ENCODE results near the gene RPL36AL. TPM values are rescaled to one million over a fixed set of nuclear protein-coding genes. Genes with fewer than 3 reads are reported as not detected.
"Not testable (repeated sequence)": the region's sequence is repeated elsewhere in the genome, so short reads cannot be mapped to it uniquely, and the experiment has no call there.

RPL36AL gene
- total RNA-seq: 171 and 187 TPM in 2 replicates
- long read RNA-seq, transcript RPL36AL-201 (2 exons, 746 nt): major isoform, 62 of 63 reads
- long read RNA-seq, partial matches to known transcripts: 1 of 63 reads
- long read RNA-seq, other reads (novel, unspliced or antisense): 0 of 63 reads

- H3K9me3 Mint-ChIP-seq (ENCODE audit: unreplicated experiment): no peaks in the 10 kb centered on the region
- H3K4me3 Mint-ChIP-seq (ENCODE audit: unreplicated experiment): peak within 1 kb of the TSS; percentile 98
- peak; percentile 99 for DNase-seq (ENCODE audit: extremely low spot score, unreplicated experiment)
- H3K27me3 Mint-ChIP-seq (ENCODE audit: unreplicated experiment): no peaks in the 10 kb centered on the region
- peaks cover 51% of the 10 kb centered on the region for H3K4me1 Mint-ChIP-seq (ENCODE audit: unreplicated experiment)
- H3K27ac Mint-ChIP-seq (ENCODE audit: unreplicated experiment): peak within 1 kb of the TSS; percentile 98
- H3K36me3 Mint-ChIP-seq (ENCODE audit: unreplicated experiment): peaks cover 20% of the 10 kb centered on the region
- peak; percentile 51 for TF ChIP-seq CTCF (IDR thresholded peaks at IDR 0.05)
Measured at GRCh38 chr14:49620182-49621113, at the start of gene RPL36AL, which contains the start of gene MGAT2. TSS of gene RPL36AL (minus strand) at chr14:49620626. CDS start at chr14:49619104, 1,522 bp downstream. TSS of gene MGAT2 (plus strand) at chr14:49620799. CDS start at chr14:49621269, 470 bp downstream.

GRCh38 chr14:49659526-49660455, 39.4 kb upstream of the RPL36AL start:
- TF ChIP-seq CTCF (IDR thresholded peaks at IDR 0.05): no peak
- no peaks in the 10 kb centered on the region for H3K27me3 Mint-ChIP-seq (ENCODE audit: unreplicated experiment)
- H3K4me1 Mint-ChIP-seq (ENCODE audit: unreplicated experiment): peaks cover 2% of the 10 kb centered on the region
- H3K27ac Mint-ChIP-seq (ENCODE audit: unreplicated experiment): no peak overlapping the region
- no peaks in the 10 kb centered on the region for H3K9me3 Mint-ChIP-seq (ENCODE audit: unreplicated experiment)
- no peak overlapping the region for H3K4me3 Mint-ChIP-seq (ENCODE audit: unreplicated experiment)
- DNase-seq (ENCODE audit: extremely low spot score, unreplicated experiment): no peak
- H3K36me3 Mint-ChIP-seq (ENCODE audit: unreplicated experiment): peaks cover 2% of the 10 kb centered on the region

GRCh38 chr14:49657500-49657899, 37.1 kb upstream of the RPL36AL start:
- not testable (repeated sequence) for H3K27me3 Mint-ChIP-seq (ENCODE audit: unreplicated experiment); H3K4me1 Mint-ChIP-seq (ENCODE audit: unreplicated experiment); H3K9me3 Mint-ChIP-seq (ENCODE audit: unreplicated experiment); H3K36me3 Mint-ChIP-seq (ENCODE audit: unreplicated experiment); H3K4me3 Mint-ChIP-seq (ENCODE audit: unreplicated experiment); H3K27ac Mint-ChIP-seq (ENCODE audit: unreplicated experiment); DNase-seq (ENCODE audit: extremely low spot score, unreplicated experiment)

- no peaks in the 10 kb centered on the region for H3K9me3 Mint-ChIP-seq (ENCODE audit: unreplicated experiment)
- no peak for TF ChIP-seq CTCF (IDR thresholded peaks at IDR 0.05)
- H3K27me3 Mint-ChIP-seq (ENCODE audit: unreplicated experiment): no peaks in the 10 kb centered on the region
- H3K4me1 Mint-ChIP-seq (ENCODE audit: unreplicated experiment): peaks cover 2% of the 10 kb centered on the region
- peaks cover 4% of the 10 kb centered on the region for H3K36me3 Mint-ChIP-seq (ENCODE audit: unreplicated experiment)
- H3K27ac Mint-ChIP-seq (ENCODE audit: unreplicated experiment): no peak overlapping the region
- no peak for DNase-seq (ENCODE audit: extremely low spot score, unreplicated experiment)
- H3K4me3 Mint-ChIP-seq (ENCODE audit: unreplicated experiment): no peak overlapping the region
Measured at GRCh38 chr14:49654511-49654910, 34.1 kb upstream of the RPL36AL start.

- Mint-ChIP-seq H3K36me3 (ENCODE audit: unreplicated experiment) (peaks cover 4% of the 10 kb centered on the region), H3K4me1 (ENCODE audit: unreplicated experiment) (peaks cover 2% of the 10 kb centered on the region), H3K27ac (ENCODE audit: unreplicated experiment) (no peak overlapping the region)
Measured at GRCh38 chr14:49653508-49653907, 33.1 kb upstream of the RPL36AL start.

More at GRCh38 chr14:49653508-49653907, 33.1 kb upstream of the RPL36AL start:
- no peak for DNase-seq (ENCODE audit: extremely low spot score, unreplicated experiment)
- Mint-ChIP-seq H3K27me3 (ENCODE audit: unreplicated experiment) (no peaks in the 10 kb centered on the region), H3K9me3 (ENCODE audit: unreplicated experiment) (no peaks in the 10 kb centered on the region), H3K4me3 (ENCODE audit: unreplicated experiment) (no peak overlapping the region)
- no peak for TF ChIP-seq CTCF (IDR thresholded peaks at IDR 0.05)
